ENCODE data around the gene SRR. TPM values are rescaled to one million over a fixed set of nuclear protein-coding genes. Genes with fewer than 3 reads are reported as not detected.

The SRR gene
- total and polyA plus RNA-seq, 9 of the 15 experiments (the other 6 are each of a cell fraction or from before 2014, with no cell fraction given): 5.0 to 19.4 (median 7.9) TPM

- TF ChIP-seq CTCFL (IDR thresholded peaks at IDR 0.05; ENCODE audit: borderline replicate concordance, insufficient read depth, low read depth, low read length, poor library complexity, severe bottlenecking): peak; percentile 30
- no peak for TF ChIP-seq HNRNPUL1 (IDR thresholded peaks at IDR 0.05; ENCODE audit: low read length)
- peak; percentile 24 to 39 (median 38); a peak in 4 of 6 replicates for TF ChIP-seq CTCF (IDR thresholded peaks at IDR 0.05 in 2 of 3, conservative IDR thresholded peaks at IDR 0.05 in 1 of 3; ENCODE audit: insufficient read depth in 2 of 3, low read depth in 1 of 3, low read length in 3 of 3)
- no peak for TF ChIP-seq ZKSCAN1 (IDR thresholded peaks at IDR 0.05; ENCODE audit: low read depth, low read length)
- no peak for TF ChIP-seq HDAC6 (IDR thresholded peaks at IDR 0.05; ENCODE audit: low read depth, low read length)
- TF ChIP-seq PHF20 (IDR thresholded peaks at IDR 0.05; ENCODE audit: partially characterized antibody): peak; percentile 96
- TF ChIP-seq SMARCA5 (IDR thresholded peaks at IDR 0.05): no peak
- TF ChIP-seq ZNF184 (CRISPR knock-in tag; IDR thresholded peaks at IDR 0.05): no peak
- no peak for TF ChIP-seq HDAC8 (tag; IDR thresholded peaks at IDR 0.05)
- no peak for TF ChIP-seq ZNF586 (CRISPR knock-in tag; conservative IDR thresholded peaks at IDR 0.05)
- TF ChIP-seq NFATC3 (IDR thresholded peaks at IDR 0.05): peak; percentile 67; the same call in 1 of the 2 replicates
- TF ChIP-seq ZNF740 (CRISPR knock-in tag; IDR thresholded peaks at IDR 0.05): no peak
- TF ChIP-seq ZNF740 (tag; IDR thresholded peaks at IDR 0.05): no peak
- TF ChIP-seq NUFIP1 (IDR thresholded peaks at IDR 0.05; ENCODE audit: partially characterized antibody): no peak
- no peak for TF ChIP-seq ATF1 (CRISPR knock-in tag; IDR thresholded peaks at IDR 0.05)
- TF ChIP-seq ATF1 (tag; IDR thresholded peaks at IDR 0.05): peak; percentile 58
- peak; percentile 66; the same call in 1 of the 2 replicates for TF ChIP-seq NFRKB (IDR thresholded peaks at IDR 0.05; ENCODE audit: low read depth)
- TF ChIP-seq RNF219 (CRISPR knock-in tag; IDR thresholded peaks at IDR 0.05): no peak
- TF ChIP-seq HDAC2 (IDR thresholded peaks at IDR 0.05): peak; percentile 74
- no peak for TF ChIP-seq ARID2 (IDR thresholded peaks at IDR 0.05)
- TF ChIP-seq ZBED1 (IDR thresholded peaks at IDR 0.05): no peak
- TF ChIP-seq ERF (CRISPR knock-in tag; IDR thresholded peaks at IDR 0.05): no peak
These were observed 32.6 kb downstream of the SRR start, which contains the start of gene TSR1 (continued) for GRCh38 chr17:2336215-2336851.
